NCI-H1930 (cell line): ENCODE data around the gene RINT1.

Source experiments
- DNase-seq, 2 experiments: peaks; one replicate each; lab custom pipeline; 2025; lab: John Stamatoyannopoulos, UW

Gene RINT1

GRCh38 chr7:105599551-105599950 is 67.5 kb downstream of the RINT1 start:
- DNase-seq = no peak

- no peak for DNase-seq
These were observed 68.9 kb downstream of the RINT1 start for GRCh38 chr7:105600720-105601550.

GRCh38 chr7:105602325-105603305 is 70.6 kb downstream of the RINT1 start:
- no peak for DNase-seq

GRCh38 chr7:105610165-105610930 is 78.3 kb downstream of the RINT1 start:
- no peak for DNase-seq

- no peak for DNase-seq
These were observed 80.1 kb downstream of the RINT1 start for GRCh38 chr7:105611856-105612775.

GRCh38 chr7:105612806-105613205 is 80.8 kb downstream of the RINT1 start:
- no peak for DNase-seq

GRCh38 chr7:105613611-105614330 is 81.8 kb downstream of the RINT1 start:
- no peak for DNase-seq

GRCh38 chr7:105614341-105614840 is 82.4 kb downstream of the RINT1 start:
- no peak for DNase-seq
